A172 (cell line): ENCODE measurements around the gene HK3. TPM values are rescaled to one million over a fixed set of nuclear protein-coding genes. Genes with fewer than 3 reads are reported as not detected.

Source experiments
- DNase-seq: peaks from one replicate; pipeline ENCODE4 v3.0.0-alpha.2; 2015; ENCODE audit warnings: low spot score
- total RNA-seq: library from RNA; depleted of rRNA; stranded (reverse); fragments of >200 nt; shearing (Covaris generic); gene quantifications from 2 replicates; pipeline ENCODE4 v1.2.3, GENCODE V29; 2014

HK3 gene
- total RNA-seq, 1 experiment from 2014 or later = not detected

- DNase-seq = no peak
Measured at GRCh38 chr5:176902102-176902814, 3.1 kb upstream of the HK3 start.

- no peak for DNase-seq
Measured at GRCh38 chr5:176901260-176902101, 2.3 kb upstream of the HK3 start.

- DNase-seq = no peak
Measured at GRCh38 chr5:176900780-176901204, 1.6 kb upstream of the HK3 start.

GRCh38 chr5:176899946-176900779 is 1.0 kb upstream of the HK3 start:
- no peak for DNase-seq

- no peak for DNase-seq
Measured at GRCh38 chr5:176897263-176897662, 1.9 kb downstream of the HK3 start.

GRCh38 chr5:176895831-176896230 is 3.3 kb downstream of the HK3 start:
- DNase-seq = no peak

- DNase-seq = no peak
Measured at GRCh38 chr5:176894298-176894697, 4.8 kb downstream of the HK3 start.

- no peak for DNase-seq
Measured at GRCh38 chr5:176892663-176893062, 6.5 kb downstream of the HK3 start.

GRCh38 chr5:176891331-176891958 is 7.7 kb downstream of the HK3 start:
- no peak for DNase-seq

- DNase-seq = no peak
Measured at GRCh38 chr5:176890455-176891330, 8.5 kb downstream of the HK3 start.

GRCh38 chr5:176889321-176890280 is 9.5 kb downstream of the HK3 start:
- DNase-seq = no peak

GRCh38 chr5:176888865-176889165 is 10.3 kb downstream of the HK3 start:
- DNase-seq = no peak

- no peak for DNase-seq
Measured at GRCh38 chr5:176888016-176888864, 10.9 kb downstream of the HK3 start.

GRCh38 chr5:176887252-176887849 is 11.8 kb downstream of the HK3 start:
- DNase-seq = no peak

- no peak for DNase-seq
Measured at GRCh38 chr5:176886336-176887251, 12.6 kb downstream of the HK3 start.

- no peak for DNase-seq
Measured at GRCh38 chr5:176884571-176884890, 14.6 kb downstream of the HK3 start.
